A673 (cell line): ENCODE results near the gene RBBP5.

Experiments
- CTCF ChIP-seq: fragments of 300-800, 200-600 bp; sonication (generic); conservative IDR thresholded peaks from 2 replicates; pipeline ENCODE4 v1.5.1; 2017; ENCODE audit warnings: low read depth, mild to moderate bottlenecking, antibody characterized with exemption, low read length, moderate library complexity, mixed read lengths
- EZH2 ChIP-seq: fragments of 200-600 bp; sonication (generic); IDR thresholded peaks from 2 replicates; pipeline ENCODE4 v1.6.1; 2017; ENCODE audit warnings: borderline replicate concordance, low read depth, mild to moderate bottlenecking, mixed read lengths, antibody characterized with exemption, low read length; ENCODE audit not compliant: poor library complexity, severe bottlenecking

GRCh38 chr1:205109269-205109668 is 12.5 kb downstream of the RBBP5 start:
- TF ChIP-seq CTCF (no peak), EZH2 (no peak)
